Transverse colon (tissue), 4 donors: ENCODE data around the gene DIAPH3. TPM values are rescaled to one million over a fixed set of nuclear protein-coding genes. Genes with fewer than 3 reads are reported as not detected.

ENCODE experiments used
- DNase-seq: peaks from one replicate; pipeline ENCODE4 v3.0.0-alpha.2; 2019
- H3K27ac ChIP-seq, 4 donors: fragments of 200-600 bp; sonication (generic); 2 replicates each; pipeline ENCODE4 v1.5.1; 2016 to 2018; ENCODE audit warnings: inconsistent platforms in 4 of 4
- H3K27me3 ChIP-seq: fragments of 200-600 bp; sonication (generic); 2 replicates; pipeline ENCODE4 v1.5.1; 2017; ENCODE audit warnings: inconsistent platforms
- H3K36me3 ChIP-seq, 4 donors: fragments of 200-600 bp; sonication (generic); 2 replicates each; pipeline ENCODE4 v1.5.1; 2017 to 2019; ENCODE audit warnings: inconsistent platforms in 4 of 4
- H3K4me1 ChIP-seq, 4 donors: fragments of 200-600 bp; sonication (generic); 2 replicates each; pipeline ENCODE4 v1.5.1; 2017 to 2020; ENCODE audit warnings: inconsistent platforms in 4 of 4
- H3K4me3 ChIP-seq, 4 donors: fragments of 200-600 bp; sonication (generic); 1 replicate in 1 of 4; 2 replicates in 3 of 4; pipeline versions ENCODE4 v1.5.1 to v1.6.1; 2017 to 2019; ENCODE audit warnings: inconsistent platforms in 4 of 4
- H3K9me3 ChIP-seq, 2 donors: fragments of 200-600 bp; sonication (generic); 2 replicates each; pipeline ENCODE4 v1.5.1; 2017 to 2019; ENCODE audit warnings: inconsistent platforms in 2 of 2
- CTCF ChIP-seq, 5 experiments: fragments of 200-600 bp in 3 of 5; fragments of 450-650 bp in 2 of 5; sonication (generic) in 3 of 5; IDR thresholded peaks; 1 replicate in 2 of 5; 2 replicates in 3 of 5; pipeline ENCODE4 v1.5.1; 2016 to 2017; ENCODE audit warnings: antibody characterized with exemption in 5 of 5, inconsistent platforms in 3 of 5, mild to moderate bottlenecking in 2 of 5, moderate library complexity in 1 of 5
- EP300 ChIP-seq: sonication (generic); formaldehyde crosslinking; IDR thresholded peaks from one replicate; pipeline ENCODE4 v1.6.1; 2017; ENCODE audit warnings: antibody characterized with exemption, low read depth
- POLR2A ChIP-seq: fragments of 450-650 bp; IDR thresholded peaks from one replicate; pipeline ENCODE4 v1.6.1; 2016; ENCODE audit warnings: antibody characterized with exemption, mild to moderate bottlenecking, moderate library complexity
- POLR2AphosphoS5 ChIP-seq, 3 donors: sonication (generic); formaldehyde crosslinking; IDR thresholded peaks; one replicate each; pipeline ENCODE4 v1.6.1; 2016; ENCODE audit warnings: antibody characterized with exemption in 3 of 3
- WGBS, 2 donors: methylation state at CpG; one replicate each; pipeline ENCODE4 v1.1.5; 2018; ENCODE audit warnings: low coverage in 1 of 2; 5-methylcytosine and 5-hydroxymethylcytosine counted together
- in situ Hi-C, 4 donors: fragments of 200-750 bp; cut with MboI; loops; one replicate each; pipeline versions ENCODE4 v1.15.0 to v1.15.1; 2017; ENCODE audit warnings: low sequenced_read_pairs in 3 of 4, low pct_ligation_motif_present in 1 of 4, low pct_unique_long_range_greater_than_20kb in 1 of 4
- intact Hi-C: fragments of 100-400 bp; cut with DNase I; formaldehyde crosslinking; loops from one replicate; pipeline ENCODE4 v1.15.1; 2023; ENCODE audit warnings: low total_unique reads
- total RNA-seq, 4 donors: library from RNA; depleted of rRNA; stranded (reverse); fragments of >200 nt; gene quantifications; one replicate each; pipeline ENCODE4 v1.1.0, GENCODE V29; 2016

The DIAPH3 gene
- total RNA-seq, 4 donors from 2014 or later = 0.95 to 1.6 (median 1.2) TPM

- 76 to 87% methylated on average over 3 of the region's 3 CpGs for WGBS, 2 donors
- H3K4me1 ChIP-seq = no peaks in the 10 kb centered on the region
- intact Hi-C loops (no loop called here), in situ Hi-C loops (no loop called here)
- no peak for DNase-seq
- TF ChIP-seq CTCF (IDR thresholded peaks at IDR 0.05) (no peak), POLR2A (no peak), EP300 (no peak), POLR2AphosphoS5 (IDR thresholded peaks at IDR 0.05) (no peak)
- H3K36me3 ChIP-seq = no peaks in the 10 kb centered on the region
- H3K4me3 ChIP-seq = no peak overlapping the region
- H3K9me3 ChIP-seq = no peaks in the 10 kb centered on the region
- H3K27ac ChIP-seq = no peak overlapping the region
- no peaks in the 10 kb centered on the region for H3K27me3 ChIP-seq
Measured at GRCh38 chr13:59728896-59729545, 434.7 kb downstream of the DIAPH3 start.

- no peaks in the 10 kb centered on the region for H3K36me3 ChIP-seq
- no peaks in the 10 kb centered on the region for H3K27me3 ChIP-seq
- intact Hi-C loops = no loop called here
- no peak overlapping the region for H3K27ac ChIP-seq
- no peaks in the 10 kb centered on the region for H3K4me1 ChIP-seq
- 86 to 91% methylated on average over 5 to 6 of the region's 6 CpGs for whole genome bisulfite sequencing, 2 donors
- no peaks in the 10 kb centered on the region for H3K9me3 ChIP-seq
- in situ Hi-C loops = no loop called here
- H3K4me3 ChIP-seq = no peak overlapping the region
- no peak for TF ChIP-seq EP300
- DNase-seq = no peak
Measured at GRCh38 chr13:59721926-59722910, 441.5 kb downstream of the DIAPH3 start.

- in situ Hi-C loops = no loop called here
- no peaks in the 10 kb centered on the region for H3K27me3 ChIP-seq
- H3K9me3 ChIP-seq = no peaks in the 10 kb centered on the region
- H3K4me3 ChIP-seq = no peak overlapping the region
- TF ChIP-seq POLR2AphosphoS5 (IDR thresholded peaks at IDR 0.05) (no peak), CTCF (IDR thresholded peaks at IDR 0.05) (no peak), POLR2A (no peak), EP300 (no peak)
- 50 to 88% methylated on average over 1 of the region's 1 CpG for WGBS, 2 donors
- no peaks in the 10 kb centered on the region for H3K36me3 ChIP-seq
- intact Hi-C loops = no loop called here
- no peak overlapping the region for H3K27ac ChIP-seq
- H3K4me1 ChIP-seq = no peaks in the 10 kb centered on the region
- no peak for DNase-seq
Measured at GRCh38 chr13:59715611-59716010, 448.1 kb downstream of the DIAPH3 start.

GRCh38 chr13:59710996-59711701 is 452.6 kb downstream of the DIAPH3 start:
- intact Hi-C loops (no loop called here), in situ Hi-C loops (no loop called here)
- Histone ChIP-seq H3K4me1 (no peaks in the 10 kb centered on the region), H3K27me3 (no peaks in the 10 kb centered on the region), H3K27ac (no peak overlapping the region), H3K9me3 (no peaks in the 10 kb centered on the region), H3K36me3 (no peaks in the 10 kb centered on the region), H3K4me3 (no peak overlapping the region)
- no peak for TF ChIP-seq EP300
- no peak for TF ChIP-seq CTCF (IDR thresholded peaks at IDR 0.05)
- no peak for TF ChIP-seq POLR2AphosphoS5 (IDR thresholded peaks at IDR 0.05)
- no peak for TF ChIP-seq POLR2A
- no peak for DNase-seq
- 72 to 75% methylated on average over 4 of the region's 4 CpGs for WGBS, 2 donors
